ENCODE measurements around the gene APOBEC3B. TPM values are rescaled to one million over a fixed set of nuclear protein-coding genes. Genes with fewer than 3 reads are reported as not detected.

Gene APOBEC3B
- total RNA-seq, 4 donors from 2014 or later: 1.1 to 2.7 (median 1.9) TPM; not detected in 1

DNA sequence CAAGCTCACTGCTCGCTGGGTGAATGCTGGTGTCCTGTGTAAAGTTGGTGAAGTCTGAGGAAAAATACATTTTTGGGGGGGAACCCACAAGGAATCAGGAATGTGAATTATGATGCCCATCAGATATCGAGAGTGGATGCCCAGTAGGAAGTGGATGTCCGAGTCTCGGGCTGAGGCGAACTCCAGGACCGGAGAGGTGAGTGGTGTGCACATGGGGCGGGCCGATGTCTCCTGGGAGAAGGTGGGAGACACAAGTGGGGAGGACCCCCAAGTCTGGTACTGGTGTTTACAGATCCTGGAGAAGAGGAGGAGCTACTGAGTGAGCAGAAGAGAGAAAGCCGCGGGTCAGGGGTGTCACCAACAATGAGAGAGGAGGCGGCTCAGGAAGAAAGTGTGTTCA, 43.9 kb upstream of the APOBEC3B start:
- DNase-seq: no peak
- no peak for TF ChIP-seq POLR2A (IDR thresholded peaks at IDR 0.05)
- TF ChIP-seq, protein P1, sequence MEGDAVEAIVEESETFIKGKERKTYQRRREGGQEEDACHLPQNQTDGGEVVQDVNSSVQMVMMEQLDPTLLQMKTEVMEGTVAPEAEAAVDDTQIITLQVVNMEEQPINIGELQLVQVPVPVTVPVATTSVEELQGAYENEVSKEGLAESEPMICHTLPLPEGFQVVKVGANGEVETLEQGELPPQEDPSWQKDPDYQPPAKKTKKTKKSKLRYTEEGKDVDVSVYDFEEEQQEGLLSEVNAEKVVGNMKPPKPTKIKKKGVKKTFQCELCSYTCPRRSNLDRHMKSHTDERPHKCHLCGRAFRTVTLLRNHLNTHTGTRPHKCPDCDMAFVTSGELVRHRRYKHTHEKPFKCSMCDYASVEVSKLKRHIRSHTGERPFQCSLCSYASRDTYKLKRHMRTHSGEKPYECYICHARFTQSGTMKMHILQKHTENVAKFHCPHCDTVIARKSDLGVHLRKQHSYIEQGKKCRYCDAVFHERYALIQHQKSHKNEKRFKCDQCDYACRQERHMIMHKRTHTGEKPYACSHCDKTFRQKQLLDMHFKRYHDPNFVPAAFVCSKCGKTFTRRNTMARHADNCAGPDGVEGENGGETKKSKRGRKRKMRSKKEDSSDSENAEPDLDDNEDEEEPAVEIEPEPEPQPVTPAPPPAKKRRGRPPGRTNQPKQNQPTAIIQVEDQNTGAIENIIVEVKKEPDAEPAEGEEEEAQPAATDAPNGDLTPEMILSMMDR (IDR thresholded peaks at IDR 0.05): no peak
- H3K27ac ChIP-seq: no peak overlapping the region
- no peak overlapping the region for H3K4me3 ChIP-seq
- H3K4me1 ChIP-seq: peaks cover 0 to 8% (median 3%) of the 10 kb centered on the region in 4 donors
- no peaks in the 10 kb centered on the region for H3K9me3 ChIP-seq
- H3K27me3 ChIP-seq: no peaks in the 10 kb centered on the region
- H3K36me3 ChIP-seq: no peaks in the 10 kb centered on the region

DNA sequence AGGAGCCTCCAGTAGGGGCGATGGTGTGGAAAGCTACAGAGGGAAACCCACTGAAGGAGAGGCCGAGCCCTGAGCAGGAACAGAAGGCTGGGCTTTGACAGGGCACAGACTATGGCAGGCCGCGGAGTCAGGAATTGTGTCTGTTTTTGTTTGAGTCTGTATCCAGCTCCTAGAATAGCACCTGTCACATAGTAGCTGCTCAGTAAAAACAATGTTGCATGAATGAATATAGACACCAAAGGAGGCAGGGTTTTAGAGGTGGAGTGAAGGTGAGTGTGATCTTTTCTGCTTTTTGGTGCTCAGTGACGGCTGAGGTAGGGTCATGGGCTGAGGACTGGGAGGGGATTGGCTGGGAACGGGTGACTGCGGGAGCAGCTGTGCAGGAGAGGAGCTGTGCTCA, 43.2 kb upstream of the APOBEC3B start:
- Histone ChIP-seq H3K27ac (no peak overlapping the region), H3K27me3 (no peaks in the 10 kb centered on the region), H3K9me3 (no peaks in the 10 kb centered on the region), H3K4me1 (peaks cover 0 to 8% (median 3%) of the 10 kb centered on the region in 4 donors), H3K4me3 (no peak overlapping the region), H3K36me3 (no peaks in the 10 kb centered on the region)
- no peak for DNase-seq
- TF ChIP-seq, protein P1 (IDR thresholded peaks at IDR 0.05): no peak

DNA sequence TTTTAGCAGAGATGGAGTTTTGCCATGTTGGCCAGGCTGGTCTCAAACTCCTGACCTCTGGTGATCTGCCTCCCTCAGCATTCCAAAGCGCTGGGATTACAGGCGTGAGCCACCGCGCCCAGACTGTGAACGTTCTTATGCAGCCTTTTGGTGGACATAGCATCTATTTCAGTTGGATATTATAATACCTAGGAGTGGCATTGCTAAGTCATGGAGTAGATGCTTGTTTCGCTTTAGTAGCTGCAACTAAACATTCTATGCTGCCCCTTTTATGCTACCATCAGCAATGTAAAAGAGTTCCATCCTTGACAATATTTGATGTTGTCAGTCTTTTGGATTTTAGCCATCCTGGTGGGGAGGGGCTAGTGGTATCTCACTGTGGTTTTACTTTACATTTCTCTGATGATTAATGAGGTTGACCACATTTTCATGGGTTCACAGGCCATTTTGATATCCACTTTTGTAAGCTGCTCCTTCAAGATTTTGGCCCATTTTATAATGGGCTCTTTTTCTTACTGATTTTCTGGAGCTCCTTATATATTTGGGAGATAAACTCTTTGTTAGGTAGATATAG, 41.2 kb upstream of the APOBEC3B start:
- peaks cover 0 to 6% (median 2%) of the 10 kb centered on the region in 4 donors for H3K4me1 ChIP-seq
- no peak overlapping the region for H3K27ac ChIP-seq
- no peaks in the 10 kb centered on the region for H3K36me3 ChIP-seq
- no peaks in the 10 kb centered on the region for H3K27me3 ChIP-seq
- TF ChIP-seq, protein P1 (IDR thresholded peaks at IDR 0.05): no peak
- no peak for TF ChIP-seq POLR2A (IDR thresholded peaks at IDR 0.05)
- H3K9me3 ChIP-seq: no peaks in the 10 kb centered on the region
- H3K4me3 ChIP-seq: no peak overlapping the region
- peak in 1 of 3 donors; percentile 31 for DNase-seq

DNA sequence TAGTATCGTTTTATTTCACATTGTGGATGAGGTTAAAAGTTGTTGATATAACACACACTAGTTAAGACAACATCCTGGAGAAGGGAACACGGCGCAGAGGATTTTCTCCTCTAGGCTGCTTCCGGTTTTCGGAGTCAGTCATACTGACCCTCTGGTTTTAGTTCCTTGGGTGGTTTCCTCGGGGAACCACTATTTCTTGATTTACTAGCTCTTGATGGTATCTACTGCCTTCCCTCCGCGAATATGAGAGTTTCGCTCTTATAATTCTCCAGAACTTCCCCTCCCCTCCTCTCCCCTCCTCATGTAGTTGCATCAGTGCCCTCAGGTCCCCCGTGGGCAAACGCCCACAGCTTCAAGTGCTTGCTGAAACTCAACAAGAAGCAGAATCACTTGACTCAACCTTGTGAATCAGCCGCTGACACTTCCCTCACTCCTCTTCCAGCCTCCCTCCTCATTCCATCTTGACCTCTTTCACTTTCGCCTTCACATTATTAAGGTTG, 40.6 kb upstream of the APOBEC3B start:
- no peaks in the 10 kb centered on the region for H3K36me3 ChIP-seq
- DNase-seq: peak in 1 of 3 donors; percentile 44
- no peaks in the 10 kb centered on the region for H3K9me3 ChIP-seq
- H3K27me3 ChIP-seq: no peaks in the 10 kb centered on the region
- H3K27ac ChIP-seq: no peak overlapping the region
- TF ChIP-seq, protein P1 (IDR thresholded peaks at IDR 0.05): no peak
- TF ChIP-seq POLR2A (IDR thresholded peaks at IDR 0.05): no peak
- H3K4me1 ChIP-seq: peaks cover 0 to 6% (median 0%) of the 10 kb centered on the region in 4 donors
- H3K4me3 ChIP-seq: peak overlapping the region in 3 of 4 donors; percentile 2 to 13 (median 12)

DNA sequence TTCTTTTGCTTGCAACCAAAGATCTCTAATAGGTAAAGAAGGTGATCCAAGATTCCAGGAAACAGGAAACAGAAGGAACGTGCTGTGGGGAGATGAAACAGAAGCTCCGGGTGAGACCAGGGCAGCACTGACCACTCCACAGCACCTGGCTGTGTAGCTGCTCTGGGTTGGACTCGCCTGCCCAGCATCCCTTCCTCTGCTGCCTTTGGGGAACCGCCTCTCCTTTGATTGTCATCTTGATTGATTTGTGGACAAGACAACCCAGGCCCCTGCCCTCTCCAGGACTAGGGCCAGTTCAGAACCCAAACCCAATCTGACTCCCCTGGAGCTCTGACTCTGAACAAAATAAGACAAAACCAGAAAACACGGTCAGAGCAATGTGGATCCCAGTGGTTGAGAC, 39.4 kb upstream of the APOBEC3B start:
- Histone ChIP-seq H3K4me3 (no peak overlapping the region), H3K36me3 (no peaks in the 10 kb centered on the region), H3K4me1 (peaks cover 0 to 6% (median 0%) of the 10 kb centered on the region in 4 donors), H3K27ac (no peak overlapping the region), H3K9me3 (no peaks in the 10 kb centered on the region), H3K27me3 (no peaks in the 10 kb centered on the region)
- DNase-seq: peak in 2 of 3 donors; percentile 24 to 34
- TF ChIP-seq, protein P1 (IDR thresholded peaks at IDR 0.05): no peak
- TF ChIP-seq POLR2A (IDR thresholded peaks at IDR 0.05): no peak

Data from Peyer's patch (tissue), 4 donors.